SKM-1 treated with dmso at 0.1 percent for 144 hours (cell line): Measurements from ENCODE around the gene ECE2.

Experiments used
- DNase-seq: peaks from one replicate; lab custom pipeline; 2025; ENCODE audit not compliant: unreplicated experiment; lab: John Stamatoyannopoulos, UW

ECE2 gene

DNA sequence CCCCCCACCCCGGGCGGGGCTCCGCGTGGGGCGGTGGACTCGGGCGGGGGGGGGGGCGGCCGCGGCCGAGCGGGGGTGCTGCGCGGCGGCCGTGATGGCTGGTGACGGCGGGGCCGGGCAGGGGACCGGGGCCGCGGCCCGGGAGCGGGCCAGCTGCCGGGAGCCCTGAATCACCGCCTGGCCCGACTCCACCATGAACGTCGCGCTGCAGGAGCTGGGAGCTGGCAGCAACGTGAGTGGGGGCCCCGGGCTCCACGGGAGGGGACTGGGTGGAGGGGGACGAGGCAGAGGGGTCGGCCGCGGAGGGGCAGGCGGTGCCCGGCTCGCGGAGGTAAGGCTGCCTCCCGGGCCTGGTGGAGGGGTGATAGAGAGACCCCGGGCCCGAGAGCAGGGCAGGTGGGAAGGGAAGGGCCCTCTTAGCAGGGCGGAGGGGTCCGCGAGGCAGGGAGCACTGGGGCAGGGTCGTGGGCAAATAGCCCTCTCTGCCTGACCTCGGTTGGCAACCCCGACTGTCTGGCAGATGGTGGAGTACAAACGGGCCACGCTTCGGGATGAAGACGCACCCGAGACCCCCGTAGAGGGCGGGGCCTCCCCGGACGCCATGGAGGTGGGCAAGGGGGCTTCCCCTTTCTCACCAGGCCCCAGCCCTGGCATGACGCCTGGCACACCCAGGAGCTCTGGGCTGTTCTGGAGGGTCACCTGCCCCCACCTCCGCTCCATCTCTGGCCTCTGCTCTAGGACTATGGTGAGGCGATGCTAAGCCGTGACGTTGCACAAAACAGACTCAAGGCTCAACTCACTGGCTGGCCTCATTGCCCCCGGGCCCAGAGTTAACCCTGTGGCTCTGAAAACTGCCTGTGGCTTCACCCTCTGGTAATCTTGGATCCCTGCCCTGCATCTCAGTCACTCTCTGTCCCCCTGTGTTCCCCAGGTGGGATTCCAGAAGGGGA, at the start of gene ECE2:
ECE2 (plus strand) TSS at position 62 of the 950 bp plus-strand sequence; CDS start at position 194, 132 bp downstream.
- DNase-seq = no peak

- DNase-seq = peak; percentile 8
Observed at GRCh38 chr3:184227481-184227935, 48.3 kb upstream of the ECE2 start.

GRCh38 chr3:184228376-184229137, 47.3 kb upstream of the ECE2 start:
- no peak for DNase-seq

GRCh38 chr3:184229394-184230080, 46.3 kb upstream of the ECE2 start, which contains the start of gene VWA5B2:
VWA5B2 (plus strand) TSS chr3:184229585; CDS start chr3:184230529, 944 bp downstream.
- no peak for DNase-seq

- no peak for DNase-seq
Observed at GRCh38 chr3:184230081-184230602, 45.7 kb upstream of the ECE2 start.

GRCh38 chr3:184230603-184231528, 45.0 kb upstream of the ECE2 start:
- DNase-seq = no peak

GRCh38 chr3:184231671-184232070, 44.2 kb upstream of the ECE2 start:
- no peak for DNase-seq

- no peak for DNase-seq
Observed at GRCh38 chr3:184233127-184233843, 42.5 kb upstream of the ECE2 start.

DNA sequence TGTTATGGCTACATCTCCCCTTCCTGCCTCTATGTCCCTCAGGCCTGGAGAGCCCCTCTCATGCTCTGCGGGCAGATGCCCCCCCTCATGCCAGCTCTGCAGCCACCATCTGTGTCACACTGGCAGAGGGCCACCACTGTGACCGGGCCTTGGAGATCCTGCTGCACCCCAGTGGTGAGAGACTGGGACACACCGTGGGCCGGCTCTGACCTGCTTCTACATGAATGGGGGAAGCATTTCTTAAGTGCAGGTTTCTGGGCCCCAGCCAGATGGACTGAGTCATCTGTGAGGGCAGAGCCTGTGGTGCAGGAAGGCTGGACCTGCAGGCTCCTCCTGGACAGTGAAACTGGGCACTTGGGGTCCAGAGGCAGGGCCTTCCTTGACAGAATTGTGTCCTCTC, 41.6 kb upstream of the ECE2 start:
- DNase-seq = no peak

- no peak for DNase-seq
Observed at GRCh38 chr3:184234671-184235380, 41.0 kb upstream of the ECE2 start.

DNA sequence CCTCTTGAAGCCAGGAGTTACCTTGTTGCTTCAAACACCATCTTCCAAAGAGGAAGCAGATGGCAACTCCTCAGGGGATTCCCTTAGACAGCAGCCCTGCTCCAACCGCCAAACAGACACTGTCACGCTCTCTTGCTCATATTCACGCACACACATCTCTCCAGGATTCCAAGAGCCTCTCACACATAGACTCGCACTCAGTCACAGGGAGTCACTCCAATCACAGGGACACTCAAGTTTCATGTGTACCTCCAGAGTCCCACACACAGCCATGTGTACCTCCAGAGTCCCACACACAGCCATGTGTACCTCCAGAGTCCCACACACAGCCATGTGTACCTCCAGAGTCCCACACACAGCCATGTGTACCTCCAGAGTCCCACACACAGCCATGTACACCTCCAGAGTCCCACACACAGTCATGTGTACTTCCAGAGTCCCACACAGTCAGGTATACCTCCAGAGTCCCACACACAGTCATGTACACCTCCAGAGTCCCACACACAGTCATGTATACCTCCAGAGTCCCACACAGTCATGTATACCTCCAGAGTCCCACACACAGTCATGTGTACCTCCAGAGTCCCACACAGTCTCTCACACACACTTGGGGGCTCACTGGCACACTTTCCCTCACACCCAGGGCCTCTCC, 40.3 kb upstream of the ECE2 start:
- DNase-seq = no peak

DNA sequence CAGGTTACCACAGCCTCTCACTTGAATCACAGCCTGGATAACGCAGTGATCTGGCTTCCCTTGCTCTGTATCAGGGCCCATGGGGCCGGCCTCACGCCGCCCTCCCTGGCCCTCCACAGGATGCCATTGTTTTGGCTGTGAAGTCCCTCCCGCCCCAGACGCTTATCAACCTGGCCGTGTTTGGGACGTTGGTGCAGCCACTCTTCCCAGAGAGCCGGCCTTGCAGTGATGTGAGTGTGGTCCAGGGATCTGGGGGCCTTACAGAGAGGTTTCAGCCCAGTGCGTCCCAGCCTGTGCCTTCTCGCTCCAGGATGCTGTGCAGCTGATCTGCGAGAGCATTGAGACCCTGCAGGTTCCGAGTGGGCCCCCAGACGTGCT, 39.8 kb upstream of the ECE2 start:
- DNase-seq = no peak

GRCh38 chr3:184236636-184237035, 39.2 kb upstream of the ECE2 start:
- DNase-seq = no peak

DNA sequence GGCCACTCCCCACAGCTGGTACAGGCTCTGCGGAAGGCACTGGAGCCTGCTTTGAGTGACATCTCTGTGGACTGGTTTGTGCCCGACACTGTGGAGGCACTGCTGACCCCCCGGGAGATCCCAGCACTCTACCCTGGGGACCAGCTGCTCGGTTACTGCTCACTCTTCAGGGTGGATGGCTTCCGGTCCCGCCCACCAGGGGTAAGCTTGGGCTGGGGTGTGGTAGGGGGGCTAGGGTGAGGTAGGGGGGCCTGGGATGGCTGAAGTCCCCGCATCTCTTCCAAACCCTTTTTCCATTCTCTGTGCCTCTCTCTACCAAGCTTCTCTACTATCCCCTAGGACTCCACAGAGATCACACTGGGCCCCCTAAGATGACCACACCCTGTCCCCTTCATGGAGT, 38.6 kb upstream of the ECE2 start:
- no peak for DNase-seq

GRCh38 chr3:184237807-184238206, 38.0 kb upstream of the ECE2 start:
- DNase-seq = no peak

DNA sequence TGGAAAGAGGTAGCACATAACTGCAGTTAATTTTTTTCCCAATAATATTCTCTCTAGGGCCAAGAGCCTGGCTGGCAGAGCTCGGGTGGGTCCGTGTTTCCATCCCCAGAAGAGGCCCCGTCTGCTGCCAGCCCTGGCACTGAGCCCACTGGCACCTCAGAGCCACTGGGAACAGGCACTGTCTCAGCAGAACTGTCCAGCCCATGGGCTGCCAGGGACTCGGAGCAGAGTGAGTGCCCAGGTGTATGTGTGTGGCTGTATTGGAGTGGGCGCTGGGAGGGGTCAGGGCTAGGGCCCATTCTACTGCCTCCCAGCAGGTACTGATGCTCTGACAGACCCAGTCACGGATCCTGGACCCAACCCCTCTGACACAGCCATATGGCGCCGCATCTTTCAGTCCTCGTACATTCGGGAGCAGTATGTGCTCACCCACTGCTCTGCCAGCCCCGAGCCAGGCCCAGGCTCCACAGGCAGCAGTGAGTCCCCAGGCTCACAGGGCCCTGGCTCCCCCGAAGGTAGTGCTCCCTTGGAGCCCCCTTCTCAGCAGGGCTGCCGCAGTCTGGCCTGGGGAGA, 37.5 kb upstream of the ECE2 start:
- DNase-seq = no peak

DNA sequence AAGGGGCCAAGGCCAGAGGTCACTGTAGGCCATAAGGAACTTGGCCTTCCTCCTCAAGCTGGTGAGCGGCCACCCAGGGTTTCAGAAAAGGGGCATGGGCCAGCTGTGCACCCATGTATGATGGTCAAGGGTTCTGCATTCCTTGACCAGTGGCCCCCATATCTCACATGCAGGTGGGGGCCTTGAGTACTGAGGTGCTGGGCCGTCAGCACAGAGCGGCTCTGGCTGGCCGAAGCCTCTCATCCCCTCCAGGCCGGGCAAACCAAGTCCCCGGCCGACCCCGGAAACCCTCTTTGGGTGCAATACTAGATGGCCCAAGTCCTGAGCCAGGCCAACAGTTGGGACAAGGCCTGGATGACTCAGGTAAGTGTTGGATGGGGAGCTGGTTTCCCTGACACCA, 36.6 kb upstream of the ECE2 start:
- no peak for DNase-seq

GRCh38 chr3:184239708-184240107, 36.1 kb upstream of the ECE2 start:
- no peak for DNase-seq
